Measurements from ENCODE around the gene ZNF335. TPM values are rescaled to one million over a fixed set of nuclear protein-coding genes. Genes with fewer than 3 reads are reported as not detected.
"Not testable (repeated sequence)": the region's sequence is repeated elsewhere in the genome, so short reads cannot be mapped to it uniquely, and the experiment has no call there.

ZNF335 gene
- total RNA-seq, 3 donors from 2014 or later = 39.7 to 46.4 (median 41.6) TPM

DNA sequence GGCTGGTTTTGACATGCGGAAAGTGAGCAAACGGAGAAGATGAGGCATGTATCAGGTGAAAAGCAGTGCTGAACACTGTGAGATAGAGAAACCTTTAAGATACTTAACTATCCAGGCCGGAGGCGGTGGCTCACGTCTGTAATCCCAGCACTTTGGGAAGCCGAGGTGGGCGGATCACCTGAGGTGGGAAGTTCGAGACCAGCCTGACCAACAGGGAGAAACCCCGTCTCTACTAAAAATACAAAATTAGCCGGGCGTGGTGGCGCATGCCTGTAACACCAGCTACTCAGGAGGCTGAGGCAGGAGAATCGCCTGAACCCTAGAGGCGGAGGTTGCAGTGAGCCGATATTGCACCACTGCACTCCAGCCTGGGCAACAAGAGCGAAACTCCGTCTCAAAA is 40.3 kb downstream of the ZNF335 start:
- H3K36me3 Mint-ChIP-seq (ENCODE audit: insufficient read depth); H3K4me3 Mint-ChIP-seq; H3K27me3 Mint-ChIP-seq (ENCODE audit: low read depth); DNase-seq; H3K9me3 Mint-ChIP-seq; ATAC-seq: not testable (repeated sequence)
- peaks cover 13% of the 10 kb centered on the region for H3K4me1 Mint-ChIP-seq (ENCODE audit: low read depth)

DNA sequence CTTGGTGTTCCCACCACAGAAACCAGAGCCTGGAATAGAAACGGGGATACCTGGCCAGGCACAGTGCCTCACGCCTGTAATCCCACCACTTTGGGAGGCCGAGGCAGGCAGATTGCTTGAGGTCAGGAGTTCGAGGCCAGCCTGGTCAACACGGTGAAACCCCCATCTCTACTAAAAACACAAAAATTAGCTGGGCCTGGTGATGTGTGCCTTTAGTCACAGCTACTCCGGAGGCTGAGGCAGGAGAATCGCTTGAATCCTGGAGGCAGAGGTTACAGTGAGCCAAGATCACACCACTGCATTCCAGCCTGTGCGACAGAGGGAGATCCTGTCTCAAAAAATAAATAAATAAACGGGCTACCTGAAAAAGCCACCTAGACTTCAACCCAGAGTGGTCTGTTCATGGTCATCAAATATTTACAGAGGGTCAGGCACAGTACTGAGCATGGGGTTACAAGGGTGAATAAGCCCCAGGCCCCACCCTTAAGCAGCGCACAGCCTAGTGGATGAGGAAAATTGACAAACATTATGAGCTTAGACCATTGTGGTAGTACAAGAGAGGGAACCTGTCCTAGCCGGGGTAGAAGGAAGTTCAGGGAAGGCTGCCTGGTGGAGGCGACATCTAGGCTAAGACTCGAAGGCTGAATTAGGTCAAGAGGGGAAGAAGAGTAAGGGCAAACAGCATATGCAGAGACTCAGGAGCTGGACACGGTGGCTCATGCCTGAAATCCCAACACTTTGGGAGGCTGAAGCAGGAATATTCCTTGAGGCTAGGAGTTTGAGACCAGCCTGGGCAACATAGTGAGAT is 44.7 kb downstream of the ZNF335 start:
- no peaks in the 10 kb centered on the region for H3K9me3 Mint-ChIP-seq
- no peaks in the 10 kb centered on the region for H3K27me3 Mint-ChIP-seq (ENCODE audit: low read depth)
- DNase-seq (no peak), ATAC-seq (no peak)
- H3K4me3 Mint-ChIP-seq = no peak overlapping the region
- H3K36me3 Mint-ChIP-seq (ENCODE audit: insufficient read depth) = no peaks in the 10 kb centered on the region
- H3K4me1 Mint-ChIP-seq (ENCODE audit: low read depth) = peaks cover 2% of the 10 kb centered on the region

- Mint-ChIP-seq H3K27me3 (ENCODE audit: low read depth) (peaks cover 1% of the 10 kb centered on the region), H3K36me3 (ENCODE audit: insufficient read depth) (no peaks in the 10 kb centered on the region), H3K4me1 (ENCODE audit: low read depth) (peaks cover 2% of the 10 kb centered on the region), H3K9me3 (no peaks in the 10 kb centered on the region), H3K4me3 (no peak overlapping the region)
- DNase-seq (no peak), ATAC-seq (no peak)
Measured at GRCh38 chr20:45926731-45927070, 45.3 kb downstream of the ZNF335 start.

DNA sequence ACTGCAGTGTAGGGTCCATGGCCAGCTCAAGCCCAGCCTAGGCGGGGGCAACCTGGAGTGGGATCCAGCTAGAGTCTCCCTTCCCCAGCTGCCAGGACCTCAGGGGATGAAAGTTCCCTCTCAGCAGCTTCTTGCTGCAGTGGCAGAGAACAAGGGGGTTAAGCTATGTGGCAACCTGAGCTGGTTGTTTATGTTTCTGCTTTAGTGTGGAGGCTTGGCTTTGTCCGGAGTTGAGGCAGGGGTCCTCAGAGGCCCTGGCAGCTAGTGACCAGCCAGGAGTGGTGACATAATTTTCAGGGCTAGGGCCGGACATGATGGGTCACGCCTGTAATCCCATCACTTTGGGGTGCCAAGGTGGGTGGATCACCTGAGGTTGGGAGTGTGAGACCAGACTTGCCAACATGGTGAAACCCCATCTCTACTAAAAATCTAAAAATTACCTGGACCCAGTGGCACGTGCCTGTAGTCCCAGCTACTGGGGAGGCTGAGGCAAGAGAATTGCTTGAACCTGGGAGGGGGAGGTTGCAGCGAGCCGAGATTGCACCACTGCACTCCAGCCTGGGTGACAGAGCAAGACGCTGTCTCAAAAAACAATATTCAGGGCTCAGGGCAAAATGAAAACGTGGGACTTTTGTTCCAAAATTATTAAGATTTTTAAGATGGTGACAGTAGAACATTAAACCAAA is 46.0 kb downstream of the ZNF335 start:
- Mint-ChIP-seq H3K27me3 (ENCODE audit: low read depth) (peaks cover 6% of the 10 kb centered on the region), H3K36me3 (ENCODE audit: insufficient read depth) (no peaks in the 10 kb centered on the region), H3K4me1 (ENCODE audit: low read depth) (peaks cover 2% of the 10 kb centered on the region), H3K4me3 (no peak overlapping the region), H3K9me3 (no peaks in the 10 kb centered on the region)
- ATAC-seq (no peak), DNase-seq (no peak)

DNA sequence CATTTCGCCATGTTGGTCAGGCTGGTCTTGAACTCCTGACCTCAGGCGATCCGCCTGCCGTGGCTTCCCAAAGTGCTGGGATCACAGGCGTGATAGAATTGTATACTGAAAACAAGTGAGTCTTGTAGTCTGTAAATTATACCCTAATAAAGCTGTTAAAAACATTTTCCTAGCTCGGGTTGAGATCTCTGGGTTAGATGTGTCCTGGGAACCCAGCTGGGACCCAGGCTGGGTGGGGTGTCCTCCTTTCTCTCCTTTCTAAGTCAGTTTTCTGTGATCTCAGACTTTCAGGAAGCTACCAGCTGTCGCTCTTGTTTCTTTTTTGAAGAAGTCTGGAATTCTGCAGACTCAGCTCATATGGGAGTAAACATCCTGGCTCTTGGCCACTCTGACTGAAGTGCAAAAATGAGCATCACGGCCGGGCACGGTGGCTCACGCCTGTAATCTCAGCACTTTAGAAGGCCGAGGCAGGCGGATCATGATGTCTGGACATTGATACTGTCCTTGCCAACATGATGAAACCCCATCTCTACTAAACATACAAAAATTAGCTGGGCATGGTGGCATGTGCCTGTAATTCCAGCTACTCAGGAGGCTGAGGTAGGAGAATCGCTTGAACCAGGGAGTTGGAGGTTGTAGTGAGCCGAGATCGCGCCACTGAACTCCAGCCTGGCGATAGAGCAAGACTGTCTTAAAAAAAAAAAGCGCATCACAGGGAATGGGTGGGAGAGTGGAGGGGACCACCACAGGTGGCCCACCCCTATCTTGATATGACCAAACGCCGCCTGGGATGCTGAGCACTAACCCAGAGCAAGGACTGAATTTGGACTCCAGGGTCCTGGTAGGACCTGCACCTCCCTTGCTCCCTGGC is 47.4 kb downstream of the ZNF335 start:
- H3K36me3 Mint-ChIP-seq (ENCODE audit: insufficient read depth) = no peaks in the 10 kb centered on the region
- no peak for ATAC-seq
- no peak overlapping the region for H3K4me3 Mint-ChIP-seq

DNA sequence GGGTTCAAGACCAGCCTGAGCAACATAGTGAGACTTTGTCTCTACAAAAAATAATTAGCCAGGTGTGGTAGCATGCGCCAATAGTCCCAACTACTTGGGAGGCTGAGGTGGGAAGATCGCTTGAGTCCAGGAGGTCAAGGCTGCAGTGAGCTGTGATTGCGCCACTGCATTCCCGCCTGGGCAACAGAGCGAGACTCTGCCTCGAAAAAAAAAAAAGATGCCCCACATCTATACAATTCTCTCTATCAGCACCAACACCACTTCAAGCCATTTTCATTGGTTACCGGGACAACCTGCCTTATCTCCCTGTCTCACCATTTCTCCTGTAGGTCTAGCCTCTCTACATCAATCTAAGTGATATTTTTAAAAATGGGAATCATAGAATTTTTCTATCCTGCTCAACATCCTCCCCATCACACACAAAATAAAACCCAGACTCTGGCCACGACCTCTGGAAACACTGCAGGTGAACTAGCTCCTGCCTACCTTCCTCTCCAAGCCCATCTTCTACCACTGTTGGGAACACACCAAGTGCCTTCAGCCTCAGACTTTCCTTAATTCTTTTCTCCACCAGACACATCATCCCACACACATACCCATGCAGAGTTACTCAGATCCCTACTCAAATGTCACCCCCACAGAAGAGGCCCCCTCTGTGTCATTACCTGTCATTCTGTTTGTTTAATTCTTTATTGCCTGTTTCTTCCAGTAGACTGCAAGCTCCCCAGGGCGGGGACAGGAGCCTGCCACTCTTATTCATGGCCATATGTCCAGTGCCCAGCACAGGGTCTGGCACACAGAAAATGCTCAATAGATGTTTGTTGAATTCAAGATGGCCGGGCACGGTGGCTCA is 50.4 kb downstream of the ZNF335 start:
- H3K36me3 Mint-ChIP-seq (ENCODE audit: insufficient read depth) = no peaks in the 10 kb centered on the region
- no peak for ATAC-seq
- DNase-seq = no peak
- peaks cover 2% of the 10 kb centered on the region for H3K4me1 Mint-ChIP-seq (ENCODE audit: low read depth)
- H3K4me3 Mint-ChIP-seq = no peak overlapping the region
- H3K9me3 Mint-ChIP-seq = no peaks in the 10 kb centered on the region
- H3K27me3 Mint-ChIP-seq (ENCODE audit: low read depth) = peaks cover 17% of the 10 kb centered on the region

More for the DNA sequence above, 47.4 kb downstream of the ZNF335 start:
- H3K4me1 Mint-ChIP-seq (ENCODE audit: low read depth) = peaks cover 2% of the 10 kb centered on the region
- H3K9me3 Mint-ChIP-seq = no peaks in the 10 kb centered on the region
- no peak for DNase-seq
- H3K27me3 Mint-ChIP-seq (ENCODE audit: low read depth) = peaks cover 13% of the 10 kb centered on the region

DNA sequence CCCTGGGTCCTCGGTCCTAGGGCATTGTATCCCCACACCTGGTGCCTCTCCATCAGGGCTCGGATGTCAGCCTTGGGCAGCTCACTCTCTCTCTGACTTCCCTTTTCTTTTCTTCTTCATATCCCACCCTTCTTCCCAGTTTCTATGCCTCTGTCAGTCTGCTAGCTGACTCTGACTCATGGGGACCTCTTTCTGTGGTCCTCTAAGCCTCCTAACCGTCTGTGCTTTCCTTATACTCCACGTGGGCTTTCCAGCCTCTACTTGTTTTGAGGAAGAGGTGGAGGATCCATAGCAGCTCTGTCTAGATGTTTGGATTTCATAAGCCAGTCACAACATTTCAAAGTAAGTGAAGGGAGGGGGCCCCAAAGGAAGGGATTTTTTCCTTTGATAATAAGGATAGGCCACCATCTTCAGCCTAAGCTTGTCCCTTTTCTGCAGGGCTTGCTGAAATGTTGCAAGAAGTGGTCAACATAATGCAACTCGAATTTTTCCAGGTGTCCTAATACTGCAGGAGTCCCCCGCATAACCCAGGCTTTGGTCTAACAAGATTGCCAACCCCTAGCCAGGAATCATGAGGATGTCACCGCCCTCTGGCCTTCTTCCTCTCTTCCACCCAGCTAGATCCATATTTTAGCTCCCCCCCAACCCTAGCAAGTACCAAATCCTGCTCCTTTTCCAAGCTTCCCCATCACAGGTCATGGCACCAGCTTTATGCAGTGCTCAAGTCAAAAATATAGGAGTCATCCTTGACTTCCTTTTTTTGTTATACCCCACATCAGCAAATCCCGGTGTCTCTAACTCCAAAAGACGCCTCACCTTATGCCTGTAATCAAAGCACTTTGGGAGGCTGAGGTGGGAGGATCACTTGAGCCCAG is 51.3 kb downstream of the ZNF335 start:
- DNase-seq = no peak

DNA sequence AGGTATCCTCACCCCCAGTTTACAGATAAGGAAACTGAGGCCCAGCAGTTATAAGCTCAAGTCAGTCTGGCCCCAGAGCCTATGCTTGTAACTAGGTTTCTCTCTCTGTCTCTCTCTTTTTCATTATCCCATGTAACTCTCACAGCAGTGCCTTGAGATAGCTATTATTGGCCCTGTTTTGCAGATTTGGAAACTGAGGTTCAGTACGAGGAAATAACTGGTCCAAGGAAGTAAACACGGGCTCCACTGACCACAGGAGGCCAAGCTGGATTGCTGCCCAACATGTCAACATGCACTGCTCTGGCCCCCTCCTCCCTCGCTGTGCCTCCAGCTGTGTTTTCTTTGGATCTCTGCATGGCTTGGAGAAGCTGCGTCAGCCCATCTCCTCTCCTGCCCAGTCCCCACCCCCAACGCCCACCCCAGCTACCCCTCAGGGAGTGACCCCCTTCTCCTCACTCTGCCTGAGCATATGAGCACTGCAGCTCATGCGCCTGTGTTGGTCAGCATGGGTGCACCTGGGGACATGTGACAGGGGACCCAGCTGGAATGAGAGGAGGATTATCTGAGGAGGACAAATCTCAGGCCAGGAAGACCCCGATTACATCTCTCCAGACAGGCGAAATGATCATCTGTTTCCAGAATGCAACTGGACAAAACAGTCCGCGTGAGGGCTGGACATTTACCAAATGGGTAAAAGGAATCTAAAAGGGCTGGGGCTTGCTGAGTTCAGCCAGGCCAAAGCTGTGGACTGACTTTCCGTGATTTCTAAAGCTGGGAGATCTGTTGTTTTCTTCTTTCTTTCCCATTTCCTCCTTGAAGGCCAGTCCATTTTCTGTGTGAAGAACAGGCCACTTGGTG is 52.2 kb downstream of the ZNF335 start:
- Mint-ChIP-seq H3K4me3 (no peak overlapping the region), H3K4me1 (ENCODE audit: low read depth) (peaks cover 2% of the 10 kb centered on the region), H3K27me3 (ENCODE audit: low read depth) (peaks cover 26% of the 10 kb centered on the region), H3K36me3 (ENCODE audit: insufficient read depth) (no peaks in the 10 kb centered on the region), H3K9me3 (no peaks in the 10 kb centered on the region)
- DNase-seq (no peak), ATAC-seq (no peak)

More for the DNA sequence above, 51.3 kb downstream of the ZNF335 start:
- Mint-ChIP-seq H3K4me3 (no peak overlapping the region), H3K4me1 (ENCODE audit: low read depth) (peaks cover 2% of the 10 kb centered on the region), H3K36me3 (ENCODE audit: insufficient read depth) (no peaks in the 10 kb centered on the region), H3K27me3 (ENCODE audit: low read depth) (peaks cover 24% of the 10 kb centered on the region), H3K9me3 (no peaks in the 10 kb centered on the region)
- no peak for ATAC-seq

DNA sequence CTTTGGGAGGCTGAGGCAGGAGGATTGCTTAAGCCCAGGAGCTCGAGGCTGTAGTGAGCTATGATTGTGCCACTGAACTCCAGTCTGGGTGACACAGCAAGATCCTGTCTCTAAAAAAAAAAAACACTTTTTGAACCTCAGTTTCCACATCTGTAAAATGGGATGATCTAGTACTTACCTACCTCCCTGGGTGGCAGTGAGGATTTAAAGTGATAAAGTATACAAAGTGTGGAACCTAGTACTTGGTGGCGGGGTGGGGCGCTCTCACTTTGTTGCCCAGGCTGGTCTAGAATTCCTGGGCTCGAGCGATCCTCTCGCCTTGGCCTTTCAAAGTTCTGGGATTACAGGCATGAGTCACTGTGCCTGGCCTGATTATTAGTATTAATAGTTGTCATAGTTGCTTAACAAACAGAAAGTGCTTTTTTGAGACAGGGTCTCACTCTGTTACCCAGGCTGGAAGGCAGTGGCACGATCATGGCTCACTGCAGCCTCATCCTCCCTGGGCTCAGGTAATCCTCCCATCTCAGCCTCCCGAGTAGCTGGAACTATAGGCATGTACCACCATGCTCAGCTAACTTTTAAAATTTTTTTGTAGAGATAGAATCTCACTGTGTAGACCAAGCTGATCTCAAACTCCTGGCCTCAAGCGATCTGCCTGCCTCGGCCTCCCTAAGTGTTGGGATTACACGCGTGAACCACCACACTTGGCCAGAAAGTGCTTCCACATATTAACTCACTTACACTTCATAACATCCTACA is 53.0 kb downstream of the ZNF335 start:
- H3K9me3 Mint-ChIP-seq = no peaks in the 10 kb centered on the region
- ATAC-seq (no peak), DNase-seq (no peak)
- H3K4me3 Mint-ChIP-seq = no peak overlapping the region
- H3K4me1 Mint-ChIP-seq (ENCODE audit: low read depth) = peaks cover 1% of the 10 kb centered on the region
- H3K27me3 Mint-ChIP-seq (ENCODE audit: low read depth) = peaks cover 29% of the 10 kb centered on the region
- H3K36me3 Mint-ChIP-seq (ENCODE audit: insufficient read depth) = no peaks in the 10 kb centered on the region

GRCh38 chr20:45918182-45918737 is 53.7 kb downstream of the ZNF335 start:
- Mint-ChIP-seq H3K36me3 (ENCODE audit: insufficient read depth) (no peaks in the 10 kb centered on the region), H3K4me1 (ENCODE audit: low read depth) (peaks cover 1% of the 10 kb centered on the region), H3K9me3 (no peaks in the 10 kb centered on the region), H3K4me3 (no peak overlapping the region), H3K27me3 (ENCODE audit: low read depth) (peaks cover 29% of the 10 kb centered on the region)
- ATAC-seq (no peak), DNase-seq (no peak)

GRCh38 chr20:45917790-45918141 is 54.2 kb downstream of the ZNF335 start:
- peaks cover 31% of the 10 kb centered on the region for H3K27me3 Mint-ChIP-seq (ENCODE audit: low read depth)
- H3K4me3 Mint-ChIP-seq = no peak overlapping the region
- no peaks in the 10 kb centered on the region for H3K9me3 Mint-ChIP-seq
- ATAC-seq (no peak), DNase-seq (no peak)
- no peaks in the 10 kb centered on the region for H3K36me3 Mint-ChIP-seq (ENCODE audit: insufficient read depth)
- peaks cover 3% of the 10 kb centered on the region for H3K4me1 Mint-ChIP-seq (ENCODE audit: low read depth)

DNA sequence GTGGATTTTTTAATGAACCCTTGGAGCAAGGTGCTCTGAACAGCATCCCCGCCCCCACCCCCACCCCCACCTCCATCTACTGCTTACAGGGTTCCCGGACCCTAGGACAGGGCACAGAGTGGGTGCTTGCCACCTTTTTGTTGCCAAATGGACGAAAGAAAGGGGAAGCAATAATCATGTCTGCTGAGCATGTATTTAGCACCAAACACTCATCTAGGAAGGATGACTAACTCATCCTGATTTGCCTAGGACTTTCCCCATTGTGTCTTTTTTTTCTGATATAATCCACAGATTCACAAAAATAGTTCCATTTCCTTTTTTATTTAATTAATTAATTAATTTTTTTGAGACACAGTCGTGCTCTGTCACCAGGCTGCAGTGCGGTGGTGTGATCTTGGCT is 58.9 kb downstream of the ZNF335 start:
- peaks cover 18% of the 10 kb centered on the region for H3K27me3 Mint-ChIP-seq (ENCODE audit: low read depth)
- no peaks in the 10 kb centered on the region for H3K9me3 Mint-ChIP-seq
- peaks cover 18% of the 10 kb centered on the region for H3K4me1 Mint-ChIP-seq (ENCODE audit: low read depth)
- ATAC-seq (no peak), DNase-seq (no peak)
- H3K4me3 Mint-ChIP-seq = no peak overlapping the region
- H3K36me3 Mint-ChIP-seq (ENCODE audit: insufficient read depth) = no peaks in the 10 kb centered on the region

Measured in activated T-cell treated with anti-CD3 and anti-CD28 coated beads, Interleukin-2, amount 50 U/mL, for 4 hours (primary cell).